HepG2 (cell line): Measurements from ENCODE around the gene PDE4D. TPM values are rescaled to one million over a fixed set of nuclear protein-coding genes. Genes with fewer than 3 reads are reported as not detected.

Experiments used
- BATF2 ChIP-seq: sonication (generic); formaldehyde crosslinking; IDR thresholded peaks from 2 replicates; pipeline ENCODE4 v1.8.0; 2022; ENCODE audit warnings: mild to moderate bottlenecking, missing genetic modification reagents, moderate library complexity
- FOSL1 ChIP-seq: sonication (generic); formaldehyde crosslinking; IDR thresholded peaks from 2 replicates; pipeline ENCODE4 v1.9.0; 2021; ENCODE audit warnings: missing genetic modification reagents, borderline replicate concordance
- FOXP4 ChIP-seq: sonication (generic); formaldehyde crosslinking; IDR thresholded peaks from 2 replicates; pipeline ENCODE4 v1.4.0; 2020; ENCODE audit warnings: missing genetic modification reagents
- HOXD1 ChIP-seq: sonication (generic); formaldehyde crosslinking; IDR thresholded peaks from 2 replicates; pipeline ENCODE4 v1.5.0; 2020; ENCODE audit warnings: missing genetic modification reagents
- IKZF1 ChIP-seq: fragments of 450-650 bp; IDR thresholded peaks from 2 replicates; pipeline ENCODE4 v1.7.1; 2016
- IRF2 ChIP-seq: IDR thresholded peaks from 2 replicates; pipeline ENCODE4 v1.6.1; 2018; ENCODE audit warnings: missing genetic modification reagents, missing compliant biosample characterization
- ISL2 ChIP-seq: sonication (generic); formaldehyde crosslinking; IDR thresholded peaks from 2 replicates; pipeline ENCODE4 v1.5.0; 2020; ENCODE audit warnings: missing genetic modification reagents
- KDM6A ChIP-seq: IDR thresholded peaks from 2 replicates; pipeline ENCODE4 v1.6.1; 2016; ENCODE audit warnings: low read depth
- MLX ChIP-seq: IDR thresholded peaks from 2 replicates; pipeline ENCODE4 v1.6.1; 2016
- NAIF1 ChIP-seq: sonication (generic); formaldehyde crosslinking; IDR thresholded peaks from 2 replicates; pipeline ENCODE4 v1.5.0; 2020; ENCODE audit warnings: mild to moderate bottlenecking, missing genetic modification reagents, borderline replicate concordance
- PLRG1 ChIP-seq: fragments of 450-650 bp; conservative IDR thresholded peaks from 2 replicates; pipeline ENCODE4 v1.6.1; 2016
- POLR2A ChIP-seq, 2 experiments: IDR thresholded peaks; 2 replicates each; pipeline ENCODE4 v1.6.1; 2011; ENCODE audit warnings: low read depth in 2 of 2, low read length in 2 of 2, mild to moderate bottlenecking in 1 of 2, moderate library complexity in 1 of 2; ENCODE audit not compliant: insufficient read depth in 1 of 2
- POLR2G ChIP-seq: fragments of 200-400 bp; formaldehyde crosslinking; IDR thresholded peaks from 2 replicates; pipeline ENCODE4 v1.6.1; 2018; ENCODE audit warnings: mild to moderate bottlenecking, low read depth, low read length, moderate library complexity
- PPARG ChIP-seq: conservative IDR thresholded peaks from 2 replicates; pipeline ENCODE4 v1.6.1; 2016; ENCODE audit warnings: missing biosample characterization, missing genetic modification reagents
- RCOR2 ChIP-seq: IDR thresholded peaks from 2 replicates; pipeline ENCODE4 v1.6.1; 2016; ENCODE audit warnings: missing biosample characterization, missing genetic modification reagents
- SRSF9 ChIP-seq: fragments of 200-400 bp; formaldehyde crosslinking; IDR thresholded peaks from 2 replicates; pipeline ENCODE4 v1.6.1; 2018; ENCODE audit warnings: borderline replicate concordance, mild to moderate bottlenecking, low read depth, low read length; ENCODE audit not compliant: insufficient read depth, poor library complexity, severe bottlenecking
- THYN1 ChIP-seq: sonication (generic); formaldehyde crosslinking; IDR thresholded peaks from 2 replicates; pipeline ENCODE4 v1.8.1; 2023; ENCODE audit warnings: low read depth, mild to moderate bottlenecking, moderate library complexity, missing genetic modification reagents, borderline replicate concordance
- TP53 ChIP-seq: sonication (generic); formaldehyde crosslinking; conservative IDR thresholded peaks from 2 replicates; pipeline ENCODE4 v1.4.0; 2020; ENCODE audit warnings: missing genetic modification reagents
- ZBTB37 ChIP-seq: sonication (generic); formaldehyde crosslinking; IDR thresholded peaks from 2 replicates; pipeline ENCODE4 v1.4.0; 2020; ENCODE audit warnings: mild to moderate bottlenecking, missing genetic modification reagents
- ZBTB38 ChIP-seq: sonication (generic); formaldehyde crosslinking; IDR thresholded peaks from 2 replicates; pipeline ENCODE4 v1.5.1; 2020; ENCODE audit warnings: mild to moderate bottlenecking, missing genetic modification reagents
- ZNF329 ChIP-seq: sonication (generic); formaldehyde crosslinking; IDR thresholded peaks from 2 replicates; pipeline ENCODE4 v1.9.0; 2021; ENCODE audit warnings: low read depth, mild to moderate bottlenecking, missing genetic modification reagents
- ZNF431 ChIP-seq: sonication (generic); formaldehyde crosslinking; IDR thresholded peaks from 2 replicates; pipeline ENCODE4 v1.9.0; 2022; ENCODE audit warnings: missing genetic modification reagents, low read depth, mild to moderate bottlenecking, borderline replicate concordance
- ZNF605 ChIP-seq: sonication (generic); formaldehyde crosslinking; IDR thresholded peaks from 2 replicates; pipeline ENCODE4 v1.8.0; 2022; ENCODE audit warnings: mild to moderate bottlenecking, missing genetic modification reagents
- ZNF616 ChIP-seq: sonication (generic); formaldehyde crosslinking; IDR thresholded peaks from 2 replicates; pipeline ENCODE4 v1.5.0; 2020; ENCODE audit warnings: low read depth, mild to moderate bottlenecking, missing genetic modification reagents
- ZNF660 ChIP-seq: sonication (generic); formaldehyde crosslinking; IDR thresholded peaks from 2 replicates; pipeline ENCODE4 v1.5.1; 2020; ENCODE audit warnings: mild to moderate bottlenecking, low read depth, missing genetic modification reagents, borderline replicate concordance
- ZNF670 ChIP-seq: sonication (generic); formaldehyde crosslinking; IDR thresholded peaks from 2 replicates; pipeline ENCODE4 v1.8.0; 2022; ENCODE audit warnings: mild to moderate bottlenecking, missing genetic modification reagents, borderline replicate concordance
- polyA plus RNA-seq, 8 experiments: library from polyadenylated mRNA; depleted of rRNA in 3 of 8; stranded (reverse) in 7 of 8; unstranded in 1 of 8; fragments of >200 nt; fragmentation: Illumina TruSeq in 4 of 8; extraction: Trizol in 4 of 8; gene quantifications; 2 replicates each; pipeline versions ENCODE4 v1.2.1 to v1.2.3, GENCODE V29; 2011 to 2016; ENCODE audit warnings: low read depth in 4 of 8, missing spikeins in 1 of 8, mixed read lengths in 1 of 8; ENCODE audit not compliant: insufficient read depth in 1 of 8
- total RNA-seq, 5 experiments: library from RNA; depleted of rRNA; stranded (reverse); fragments of >200 nt; fragmentation: Illumina TruSeq; extraction: Trizol; gene quantifications; 2 replicates each; pipeline ENCODE4 v1.2.3, GENCODE V29; 2016; ENCODE audit warnings: low read depth in 1 of 5

The PDE4D gene
- total and polyA plus RNA-seq, 2 of the 13 experiments (the other 11 are each of a cell fraction or from before 2014, with no cell fraction given) = 7.0 to 12.2 TPM

GRCh38 chr5:59071755-59072549 is 821.6 kb downstream of the PDE4D start (continued):
- TF ChIP-seq ZNF660 (CRISPR knock-in tag) (no peak), IRF2 (CRISPR knock-in tag) (peak; percentile 41; the same call in 1 of the 2 replicates), FOXP4 (CRISPR knock-in tag) (peak; percentile 95), THYN1 (no peak), ZBTB37 (CRISPR knock-in tag) (no peak), ISL2 (CRISPR knock-in tag) (peak; percentile 89), TP53 (CRISPR knock-in tag) (no peak), ZNF329 (no peak), MLX (CRISPR knock-in tag) (peak; percentile 42; the same call in 1 of the 2 replicates), IKZF1 (no peak), NAIF1 (CRISPR knock-in tag) (no peak), POLR2G (no peak), ZNF670 (CRISPR knock-in tag) (no peak), RCOR2 (CRISPR knock-in tag) (peak; percentile 29; the same call in 1 of the 2 replicates), ZBTB38 (no peak), PLRG1 (no peak), SRSF9 (no peak), ZNF605 (CRISPR knock-in tag) (no peak), BATF2 (CRISPR knock-in tag) (no peak), ZNF616 (CRISPR knock-in tag) (no peak), KDM6A (peak; percentile 47; the same call in 1 of the 2 replicates), PPARG (CRISPR knock-in tag) (peak; percentile 68; the same call in 1 of the 2 replicates), FOSL1 (CRISPR knock-in tag) (peak; percentile 54; the same call in 1 of the 2 replicates), ZNF431 (CRISPR knock-in tag) (no peak), HOXD1 (CRISPR knock-in tag) (peak; percentile 72; the same call in 1 of the 2 replicates), POLR2A (IDR thresholded peaks at IDR 0.05; ENCODE audit: insufficient read depth in 1 of 2, low read depth in 2 of 2, low read length in 2 of 2) (no peak)
